Panc1 (cell line): ENCODE measurements around the gene RNF7. TPM values are rescaled to one million over a fixed set of nuclear protein-coding genes. Genes with fewer than 3 reads are reported as not detected.

Source experiments
- ATAC-seq: fragments of 200-7000 bp; cut with Tn5 transposase; 2 replicates; pipeline ENCODE4 v1.9.1; 2020; ENCODE audit warnings: mild to moderate bottlenecking, moderate library complexity
- BruUV-seq: library from RNA; stranded (reverse); fragments of 400-500 nt; replicated peaks from 2 replicates; lab custom pipeline; 2021; lab: Mats Ljungman, UMichigan
- CTCF ChIA-PET: fragments of 300-600 bp; sonication (Branson Sonifier 250); formaldehyde crosslinking; loops from one replicate; lab custom pipeline; 2022; ENCODE audit warnings: antibody characterized with exemption; lab: Charles Lee
- POLR2A ChIA-PET: fragments of 300-600 bp; sonication (Branson Sonifier 250); formaldehyde crosslinking; loops from one replicate; lab custom pipeline; 2022; ENCODE audit warnings: antibody characterized with exemption; lab: Charles Lee
- DNase-seq: peaks from one replicate; pipeline ENCODE4 v3.0.0-alpha.2; 2010; ENCODE audit warnings: low read depth, low spot score
- H3K27ac ChIP-seq: 2 replicates; pipeline ENCODE4 v1.5.1; 2011; ENCODE audit warnings: mild to moderate bottlenecking, low read length, inconsistent platforms
- H3K27me3 ChIP-seq: fragments of 200-500 bp; sonication (Bioruptor generic); 2 replicates; pipeline ENCODE4 v1.6.0; 2014; ENCODE audit warnings: low read length, inconsistent platforms; ENCODE audit not compliant: control insufficient read depth, insufficient read depth
- H3K36me3 ChIP-seq: fragments of 200-500 bp; sonication (Bioruptor generic); 2 replicates; pipeline ENCODE4 v1.5.1; 2014; ENCODE audit warnings: inconsistent platforms, mild to moderate bottlenecking, low read length, moderate library complexity; ENCODE audit not compliant: control insufficient read depth, insufficient read depth
- H3K4me1 ChIP-seq: 2 replicates; pipeline ENCODE4 v1.5.1; 2011; ENCODE audit warnings: inconsistent platforms, mild to moderate bottlenecking, low read length, moderate library complexity; ENCODE audit not compliant: control insufficient read depth, insufficient read depth
- H3K4me3 ChIP-seq, 2 experiments: 2 replicates each; pipeline ENCODE4 v1.5.1; 2011 to 2012; ENCODE audit warnings: low read depth in 2 of 2, low read length in 2 of 2, mild to moderate bottlenecking in 2 of 2, inconsistent platforms in 1 of 2, moderate library complexity in 1 of 2
- H3K9me3 ChIP-seq: fragments of 200-500 bp; sonication (Bioruptor generic); 2 replicates; pipeline ENCODE4 v1.5.1; 2014; ENCODE audit warnings: low read depth, mild to moderate bottlenecking, inconsistent platforms, low read length, moderate library complexity; ENCODE audit not compliant: control insufficient read depth, insufficient read depth
- CTCF ChIP-seq: fragments of 450-650 bp; IDR thresholded peaks from 2 replicates; pipeline ENCODE4 v1.5.1; 2017; ENCODE audit warnings: mild to moderate bottlenecking
- POLR2AphosphoS5 ChIP-seq: IDR thresholded peaks from 2 replicates; pipeline ENCODE4 v1.6.1; 2012; ENCODE audit warnings: mild to moderate bottlenecking, low read depth, low read length, moderate library complexity
- REST ChIP-seq, 2 experiments: IDR thresholded peaks; 2 replicates each; pipeline ENCODE4 v1.6.1; 2011 to 2012; ENCODE audit warnings: low read depth in 2 of 2, control low read depth in 1 of 2, low read length in 1 of 2, mild to moderate bottlenecking in 1 of 2, moderate library complexity in 1 of 2; ENCODE audit not compliant: insufficient read depth in 1 of 2
- SIN3A ChIP-seq: IDR thresholded peaks from 2 replicates; pipeline ENCODE4 v1.6.1; 2012; ENCODE audit warnings: low read depth, mild to moderate bottlenecking, low read length, moderate library complexity, borderline replicate concordance; ENCODE audit not compliant: insufficient read depth
- TCF7L2 ChIP-seq: IDR thresholded peaks from 2 replicates; pipeline ENCODE4 v1.6.1; 2011; ENCODE audit warnings: mild to moderate bottlenecking, low read depth, low read length, inconsistent platforms
- in situ Hi-C: cut with HindIII; loops from 2 replicates; pipeline ENCODE4 v1.10.0; 2016; ENCODE audit warnings: low sequenced_read_pairs, low pct_unique_long_range_greater_than_20kb
- intact Hi-C: fragments of 100-400 bp; cut with micrococcal nuclease; formaldehyde crosslinking; loops from one replicate; pipeline ENCODE4 v1.10.0; 2022; ENCODE audit not compliant: unreplicated experiment
- total RNA-seq: library from RNA; stranded (reverse); gene quantifications from one replicate; pipeline ENCODE4 v1.2.1, GENCODE V29; 2021; ENCODE audit not compliant: unreplicated experiment

The RNF7 gene
- total RNA-seq, 1 experiment from 2014 or later, result 87.3 TPM

GRCh38 chr3:141764986-141765385, 26.9 kb downstream of the RNF7 start:
- ChIA-PET POLR2A (no interaction called here), CTCF (no interaction called here)
- in situ Hi-C loops (no loop called here), intact Hi-C loops (no loop called here)
- Histone ChIP-seq H3K36me3 (no peaks in the 10 kb centered on the region), H3K9me3 (no peaks in the 10 kb centered on the region), H3K27ac (no peak overlapping the region), H3K4me3 (no peak overlapping the region), H3K4me1 (no peaks in the 10 kb centered on the region), H3K27me3 (no peaks in the 10 kb centered on the region)
- no peak for DNase-seq
- TF ChIP-seq POLR2AphosphoS5 (no peak), CTCF (no peak), REST (IDR thresholded peaks at IDR 0.05; ENCODE audit: insufficient read depth in 1 of 2, low read depth in 2 of 2, low read length in 1 of 2) (no peak), TCF7L2 (no peak), SIN3A (no peak)
- ATAC-seq, result no peak
- no TSS peak for BruUV-seq

- Histone ChIP-seq H3K4me3 (no peak overlapping the region), H3K36me3 (no peaks in the 10 kb centered on the region), H3K27ac (no peak overlapping the region), H3K9me3 (no peaks in the 10 kb centered on the region), H3K4me1 (no peaks in the 10 kb centered on the region), H3K27me3 (no peaks in the 10 kb centered on the region)
- no peak for TF ChIP-seq CTCF
- TF ChIP-seq SIN3A, result no peak
- no peak for TF ChIP-seq POLR2AphosphoS5
- TF ChIP-seq REST (IDR thresholded peaks at IDR 0.05; ENCODE audit: insufficient read depth in 1 of 2, low read depth in 2 of 2, low read length in 1 of 2), result no peak
- TF ChIP-seq TCF7L2, result no peak
- DNase-seq, result no peak
- no peak for ATAC-seq
- in situ Hi-C loops, result no loop called here
- ChIA-PET POLR2A (interaction anchor here (0.7 kb wide), 1 partner anchor 27 kb away, joined by 7 read pairs; no protein-coding TSS in a partner anchor), CTCF (interaction anchor here (0.5 kb wide), 1 partner anchor 20 kb away, joined by 6 read pairs; no protein-coding TSS in a partner anchor)
- no TSS peak for BruUV-seq
- intact Hi-C loops, result no loop called here
These were observed 29.0 kb downstream of the RNF7 start for GRCh38 chr3:141767066-141767465.
